ENCODE measurements around the gene BBS9.

DNA sequence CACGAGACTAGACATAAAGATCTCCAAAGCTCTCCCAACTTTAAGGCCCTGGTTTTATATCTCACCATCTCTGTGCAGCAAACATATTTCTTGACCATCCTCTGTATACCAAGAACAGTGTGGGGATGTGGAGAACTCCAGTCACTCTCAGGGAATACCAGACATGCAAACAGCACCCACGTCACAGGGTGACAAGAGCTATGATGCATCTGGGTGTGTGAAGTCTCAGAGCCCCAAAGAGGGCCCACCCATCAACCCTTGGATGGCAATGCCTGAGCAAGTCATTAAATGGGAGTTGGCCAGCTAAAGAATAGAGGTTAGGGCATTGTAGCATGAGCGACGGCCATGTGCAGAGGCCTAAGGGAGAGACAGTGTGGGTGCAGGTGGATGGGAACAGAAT is 402.5 kb downstream of the BBS9 start:
- TF ChIP-seq, protein P1, sequence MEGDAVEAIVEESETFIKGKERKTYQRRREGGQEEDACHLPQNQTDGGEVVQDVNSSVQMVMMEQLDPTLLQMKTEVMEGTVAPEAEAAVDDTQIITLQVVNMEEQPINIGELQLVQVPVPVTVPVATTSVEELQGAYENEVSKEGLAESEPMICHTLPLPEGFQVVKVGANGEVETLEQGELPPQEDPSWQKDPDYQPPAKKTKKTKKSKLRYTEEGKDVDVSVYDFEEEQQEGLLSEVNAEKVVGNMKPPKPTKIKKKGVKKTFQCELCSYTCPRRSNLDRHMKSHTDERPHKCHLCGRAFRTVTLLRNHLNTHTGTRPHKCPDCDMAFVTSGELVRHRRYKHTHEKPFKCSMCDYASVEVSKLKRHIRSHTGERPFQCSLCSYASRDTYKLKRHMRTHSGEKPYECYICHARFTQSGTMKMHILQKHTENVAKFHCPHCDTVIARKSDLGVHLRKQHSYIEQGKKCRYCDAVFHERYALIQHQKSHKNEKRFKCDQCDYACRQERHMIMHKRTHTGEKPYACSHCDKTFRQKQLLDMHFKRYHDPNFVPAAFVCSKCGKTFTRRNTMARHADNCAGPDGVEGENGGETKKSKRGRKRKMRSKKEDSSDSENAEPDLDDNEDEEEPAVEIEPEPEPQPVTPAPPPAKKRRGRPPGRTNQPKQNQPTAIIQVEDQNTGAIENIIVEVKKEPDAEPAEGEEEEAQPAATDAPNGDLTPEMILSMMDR (IDR thresholded peaks at IDR 0.05), result no peak
- TF ChIP-seq POLR2A (IDR thresholded peaks at IDR 0.05) (no peak), POLR2AphosphoS5 (IDR thresholded peaks at IDR 0.05; ENCODE audit: insufficient read depth in 1 of 2, low read depth in 1 of 2) (no peak)
